Activated T-cell treated with anti-CD3 and anti-CD28 coated beads, Interleukin-2, amount 50 U/mL, for 4 hours (primary cell): ENCODE data around the gene RNF103. TPM values are rescaled to one million over a fixed set of nuclear protein-coding genes. Genes with fewer than 3 reads are reported as not detected.
A peak's percentile ranks its signal among the peaks of the same experiment; 100 is the strongest.

Experiments
- ATAC-seq, 2 donors: fragments of 200-7000 bp; cut with Tn5 transposase; one replicate each; pipeline ENCODE4 v1.10.0; 2021
- DNase-seq: peaks from one replicate; pipeline ENCODE4 v3.0.0-alpha.2; 2020
- H3K27me3 Mint-ChIP-seq: one replicate; pipeline ENCODE4 v1.8.0; 2021; ENCODE audit warnings: low read depth, mixed read lengths
- H3K36me3 Mint-ChIP-seq: one replicate; pipeline ENCODE4 v1.8.0; 2022; ENCODE audit warnings: mixed read lengths; ENCODE audit not compliant: insufficient read depth
- H3K4me1 Mint-ChIP-seq: one replicate; pipeline ENCODE4 v1.8.0; 2021; ENCODE audit warnings: low read depth, mixed read lengths
- H3K4me3 Mint-ChIP-seq: one replicate; pipeline ENCODE4 v1.8.0; 2021; ENCODE audit warnings: mild to moderate bottlenecking, moderate library complexity, mixed read lengths
- H3K9me3 Mint-ChIP-seq: one replicate; pipeline ENCODE4 v1.8.0; 2021; ENCODE audit warnings: mixed read lengths
- total RNA-seq, 3 donors: library from RNA; stranded (reverse); gene quantifications; one replicate each; pipeline ENCODE4 v1.2.1, GENCODE V29; 2021

Gene RNF103
- total RNA-seq, 3 donors from 2014 or later: 9.9 to 11.7 (median 11.7) TPM

GRCh38 chr2:86566821-86567190 is 56.9 kb downstream of the RNF103 start:
- no peak for ATAC-seq
- Mint-ChIP-seq H3K9me3 (no peaks in the 10 kb centered on the region), H3K4me3 (no peak overlapping the region), H3K36me3 (peaks cover under 1% of the 10 kb centered on the region), H3K4me1 (peaks cover 19% of the 10 kb centered on the region), H3K27me3 (no peaks in the 10 kb centered on the region)
- DNase-seq: no peak

GRCh38 chr2:86566158-86566820 is 57.4 kb downstream of the RNF103 start:
- no peaks in the 10 kb centered on the region for H3K9me3 Mint-ChIP-seq
- ATAC-seq (no peak), DNase-seq (no peak)
- peaks cover 24% of the 10 kb centered on the region for H3K4me1 Mint-ChIP-seq
- H3K27me3 Mint-ChIP-seq: no peaks in the 10 kb centered on the region
- H3K36me3 Mint-ChIP-seq: peaks cover 6% of the 10 kb centered on the region
- no peak overlapping the region for H3K4me3 Mint-ChIP-seq

- Mint-ChIP-seq H3K4me1 (peaks cover 42% of the 10 kb centered on the region), H3K27me3 (no peaks in the 10 kb centered on the region), H3K36me3 (peaks cover 8% of the 10 kb centered on the region), H3K9me3 (no peaks in the 10 kb centered on the region), H3K4me3 (peak overlapping the region; percentile 97)
- no peak for DNase-seq
- ATAC-seq: no peak
Observed at GRCh38 chr2:86563650-86564061, 60.0 kb downstream of the RNF103 start.

- H3K27me3 Mint-ChIP-seq: no peaks in the 10 kb centered on the region
- H3K4me3 Mint-ChIP-seq: peak within 1 kb of the TSS; percentile 97
- ATAC-seq (peak; percentile 92 to 94), DNase-seq (peak; percentile 95)
- H3K9me3 Mint-ChIP-seq: no peaks in the 10 kb centered on the region
- peaks cover 42% of the 10 kb centered on the region for H3K4me1 Mint-ChIP-seq
- H3K36me3 Mint-ChIP-seq: peaks cover 8% of the 10 kb centered on the region
Observed at GRCh38 chr2:86562922-86563649, 60.6 kb downstream of the RNF103 start, which contains the start of gene CHMP3. Gene CHMP3 (minus strand): TSS chr2:86563443. CDS start chr2:86563348, 95 bp downstream.

GRCh38 chr2:86562485-86562921 is 61.2 kb downstream of the RNF103 start:
- Mint-ChIP-seq H3K4me1 (peaks cover 42% of the 10 kb centered on the region), H3K36me3 (peaks cover 8% of the 10 kb centered on the region), H3K9me3 (no peaks in the 10 kb centered on the region), H3K4me3 (peak overlapping the region; percentile 97), H3K27me3 (no peaks in the 10 kb centered on the region)
- ATAC-seq (no peak), DNase-seq (no peak)

GRCh38 chr2:86557836-86558235 is 65.8 kb downstream of the RNF103 start:
- Mint-ChIP-seq H3K36me3 (peaks cover 8% of the 10 kb centered on the region), H3K4me3 (no peak overlapping the region), H3K4me1 (peaks cover 48% of the 10 kb centered on the region), H3K27me3 (no peaks in the 10 kb centered on the region), H3K9me3 (no peaks in the 10 kb centered on the region)
- DNase-seq: no peak
- ATAC-seq: no peak

- Mint-ChIP-seq H3K4me1 (peaks cover 49% of the 10 kb centered on the region), H3K4me3 (no peak overlapping the region), H3K36me3 (peaks cover 9% of the 10 kb centered on the region), H3K9me3 (no peaks in the 10 kb centered on the region), H3K27me3 (no peaks in the 10 kb centered on the region)
- no peak for DNase-seq
- no peak for ATAC-seq
Observed at GRCh38 chr2:86556508-86556907, 67.2 kb downstream of the RNF103 start.

Other genes starting within 250 kb of the RNF103 start
- 10 to 100 TPM; 32.9 to 45.9 (median 36.5) TPM for gene KDM3A, start 182.5 kb downstream of the RNF103 start, total RNA-seq
- 10 to 100 TPM; 45.4 to 50.2 (median 48.3) TPM for gene CHMP3, start 60.4 kb downstream of the RNF103 start, total RNA-seq
- gene RMND5A, start 96.4 kb upstream of the RNF103 start, total RNA-seq: 10 to 100 TPM; 35.4 to 40.0 (median 37.2) TPM
- gene CD8A, start 167.0 kb upstream of the RNF103 start, total RNA-seq: 100 to 1,000 TPM in 1 of 3 donors, 10 to 100 TPM in 2; 36.9 to 101 (median 78.6) TPM
- gene CD8B, start 238.0 kb upstream of the RNF103 start, total RNA-seq: 10 to 100 TPM; 11.7 to 47.4 (median 38.7) TPM